ENCODE measurements around the gene SCGB3A1.

The SCGB3A1 gene

DNA sequence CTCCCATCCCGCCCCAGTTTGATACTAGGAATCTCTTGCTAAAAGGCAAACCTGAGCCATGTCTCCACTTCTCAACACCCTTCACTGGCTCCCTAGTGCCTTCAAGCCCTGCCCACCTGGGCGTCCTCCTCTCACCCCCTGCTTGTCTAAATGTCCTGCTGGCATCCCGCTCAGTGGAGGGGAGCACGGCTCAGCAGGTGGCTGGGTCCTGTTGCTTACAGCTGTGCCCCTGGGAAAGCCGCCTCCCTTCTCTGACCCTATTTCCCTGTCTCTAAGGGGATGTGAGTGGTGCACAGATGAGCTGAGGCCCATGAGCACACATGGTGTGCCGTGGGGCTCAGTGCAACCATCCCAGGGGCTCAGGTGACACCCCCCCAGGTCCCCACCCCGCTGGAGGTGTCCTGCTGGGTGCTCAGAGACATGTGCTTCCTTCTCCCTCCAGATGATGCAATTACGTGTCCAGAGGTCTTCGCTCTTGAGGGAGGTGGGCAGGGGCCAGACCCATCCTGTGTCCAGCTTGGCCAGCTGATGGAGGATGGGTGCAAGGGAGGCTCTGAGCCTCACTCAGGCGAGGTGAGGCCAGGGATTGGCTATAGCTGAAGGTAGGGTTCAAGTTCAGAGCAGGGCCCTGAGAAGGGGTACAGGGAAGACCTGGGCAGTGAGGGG, 34.0 kb upstream of the SCGB3A1 start:
- no peak for DNase-seq (ENCODE audit: low read depth)

DNA sequence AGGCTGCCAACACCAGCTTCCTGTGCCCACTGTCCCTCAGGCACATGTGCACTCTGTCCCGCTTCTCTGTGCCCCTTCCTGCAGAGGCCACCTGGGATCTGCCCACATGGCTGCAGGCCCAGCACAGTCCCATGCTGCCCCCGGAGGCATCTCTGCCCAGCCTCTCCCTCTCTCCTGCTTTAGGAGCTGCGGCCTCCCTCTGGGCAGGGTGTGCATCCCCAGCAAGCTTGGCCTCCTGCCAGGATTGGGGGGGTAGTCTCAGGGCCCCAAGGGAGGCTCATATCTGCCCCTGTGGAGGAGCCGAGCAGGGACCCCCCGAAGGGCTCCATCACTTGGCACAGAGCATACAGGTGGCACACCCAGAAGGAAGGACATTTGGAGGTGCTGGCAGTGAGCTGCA, 33.3 kb upstream of the SCGB3A1 start:
- no peak for DNase-seq (ENCODE audit: low read depth)

DNA sequence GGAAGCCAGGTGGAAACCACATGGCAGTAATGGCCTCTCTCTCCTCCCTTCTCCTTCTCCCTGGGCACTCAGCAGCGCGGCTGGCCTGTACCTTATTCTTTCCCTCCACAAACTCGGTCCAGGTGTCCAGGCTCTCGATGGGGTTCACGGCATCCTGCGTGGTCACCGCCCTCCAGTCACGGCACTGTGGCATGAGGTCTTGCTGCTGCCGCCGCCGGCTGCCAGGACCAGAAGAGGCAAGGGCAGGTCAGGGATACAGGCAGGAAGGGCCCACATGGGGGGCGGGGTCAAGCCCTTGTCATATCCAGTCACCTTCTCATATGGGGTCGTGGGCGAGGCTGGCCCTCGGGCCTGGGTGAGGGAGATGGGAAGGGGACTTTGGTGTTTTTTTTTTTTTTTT, 32.5 kb upstream of the SCGB3A1 start:
- DNase-seq (ENCODE audit: low read depth): no peak

DNA sequence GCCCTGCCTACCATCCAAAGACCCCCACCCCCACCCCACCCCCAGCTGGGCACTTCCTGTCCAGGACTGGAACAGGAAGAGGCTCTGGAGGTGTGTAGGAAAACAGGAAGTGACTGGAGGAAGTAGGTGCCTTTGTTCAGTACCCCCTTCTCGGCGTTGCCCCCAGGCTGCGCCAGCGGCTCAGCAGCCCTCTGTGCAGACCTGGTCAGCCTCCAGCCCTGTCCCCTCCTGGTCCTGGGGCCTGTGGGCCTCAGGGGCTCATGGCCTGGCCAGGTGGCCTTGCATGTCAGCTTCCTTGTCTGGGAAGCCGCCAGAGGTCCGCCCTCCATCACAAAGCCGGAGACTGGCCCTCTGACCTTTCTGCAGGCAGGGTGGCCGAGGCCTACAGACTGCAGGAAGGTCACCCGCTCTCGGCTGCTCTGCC, 32.1 kb upstream of the SCGB3A1 start:
- DNase-seq (ENCODE audit: low read depth): no peak

DNA sequence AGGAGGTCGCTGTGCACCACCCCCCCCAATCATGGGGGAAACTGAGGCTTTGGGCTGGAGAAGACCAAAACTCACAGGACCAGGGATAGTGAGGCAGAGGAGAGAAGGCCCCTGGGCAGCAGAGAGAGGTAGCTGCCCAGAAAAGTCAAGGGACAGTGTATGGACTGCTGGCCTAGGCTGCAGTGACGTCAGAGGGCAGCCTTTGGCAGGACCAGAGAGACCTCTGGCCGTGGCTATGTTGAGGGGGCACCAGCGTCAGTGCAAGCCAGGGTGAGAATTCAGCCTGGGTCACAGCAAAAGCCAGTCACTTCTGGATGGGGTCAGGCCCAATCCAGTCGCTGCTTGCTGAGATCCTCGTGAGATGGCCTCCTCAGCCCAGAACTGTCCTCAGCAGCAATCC, 31.6 kb upstream of the SCGB3A1 start:
- DNase-seq (ENCODE audit: low read depth): no peak

DNA sequence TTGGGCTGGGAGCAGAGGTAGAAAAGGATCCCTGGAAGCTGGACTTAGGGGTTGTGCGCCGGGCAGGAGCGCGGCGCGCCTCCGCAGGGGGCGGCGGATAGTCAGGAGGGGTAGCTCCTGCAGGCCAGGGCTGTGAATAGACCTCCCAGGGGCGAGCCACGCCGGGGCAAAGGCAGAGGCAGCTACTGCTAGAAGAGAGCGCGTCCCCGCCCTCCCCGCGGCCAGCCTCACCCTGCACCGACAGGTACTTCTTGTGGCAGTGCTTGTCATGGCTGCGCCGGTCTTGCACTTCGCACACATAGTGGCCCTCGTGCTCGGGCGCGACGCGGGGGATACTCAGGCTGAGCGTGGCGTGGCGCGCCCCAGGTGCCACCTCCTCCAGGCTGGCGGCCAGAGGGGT, 30.0 kb upstream of the SCGB3A1 start:
- no peak for DNase-seq (ENCODE audit: low read depth)

DNA sequence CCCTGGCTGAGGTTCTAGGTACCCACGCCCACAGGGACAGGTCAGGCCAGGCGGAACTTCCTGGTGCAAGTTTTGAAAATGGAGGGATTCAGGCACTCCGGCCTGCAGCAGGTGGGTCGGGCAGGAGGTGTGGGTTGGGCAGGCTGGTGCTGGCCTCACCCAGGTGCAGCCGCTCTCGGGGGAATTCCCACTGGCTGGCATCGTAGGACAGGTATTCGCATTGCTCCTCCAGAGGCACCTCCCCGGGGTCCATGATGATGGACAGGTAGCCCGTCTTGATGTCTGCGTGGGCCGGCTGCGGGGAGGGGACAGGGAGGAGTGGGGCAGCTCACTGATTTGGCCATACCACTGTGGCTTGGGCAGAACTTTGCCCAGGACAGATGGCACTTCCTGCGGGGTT, 28.7 kb upstream of the SCGB3A1 start:
- DNase-seq (ENCODE audit: low read depth): no peak

DNA sequence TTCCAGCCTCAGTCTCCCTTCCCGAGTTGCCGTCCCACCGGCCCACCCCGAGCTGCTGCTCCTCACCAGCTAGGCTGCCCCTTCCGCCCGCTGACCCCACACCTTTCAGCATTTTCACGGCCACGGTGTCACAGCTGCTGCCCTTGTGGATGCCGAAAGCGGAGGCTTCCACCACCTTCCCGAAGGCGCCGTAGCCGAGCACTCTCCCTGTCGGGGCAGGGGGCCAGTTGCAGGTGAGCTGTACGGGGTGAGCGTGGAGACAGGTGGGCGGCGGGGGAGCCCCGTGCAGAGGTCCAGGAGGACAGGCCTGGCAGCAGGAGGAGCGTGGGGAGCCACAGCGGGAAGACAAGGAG, 28.2 kb upstream of the SCGB3A1 start:
- no peak for DNase-seq (ENCODE audit: low read depth)

DNA sequence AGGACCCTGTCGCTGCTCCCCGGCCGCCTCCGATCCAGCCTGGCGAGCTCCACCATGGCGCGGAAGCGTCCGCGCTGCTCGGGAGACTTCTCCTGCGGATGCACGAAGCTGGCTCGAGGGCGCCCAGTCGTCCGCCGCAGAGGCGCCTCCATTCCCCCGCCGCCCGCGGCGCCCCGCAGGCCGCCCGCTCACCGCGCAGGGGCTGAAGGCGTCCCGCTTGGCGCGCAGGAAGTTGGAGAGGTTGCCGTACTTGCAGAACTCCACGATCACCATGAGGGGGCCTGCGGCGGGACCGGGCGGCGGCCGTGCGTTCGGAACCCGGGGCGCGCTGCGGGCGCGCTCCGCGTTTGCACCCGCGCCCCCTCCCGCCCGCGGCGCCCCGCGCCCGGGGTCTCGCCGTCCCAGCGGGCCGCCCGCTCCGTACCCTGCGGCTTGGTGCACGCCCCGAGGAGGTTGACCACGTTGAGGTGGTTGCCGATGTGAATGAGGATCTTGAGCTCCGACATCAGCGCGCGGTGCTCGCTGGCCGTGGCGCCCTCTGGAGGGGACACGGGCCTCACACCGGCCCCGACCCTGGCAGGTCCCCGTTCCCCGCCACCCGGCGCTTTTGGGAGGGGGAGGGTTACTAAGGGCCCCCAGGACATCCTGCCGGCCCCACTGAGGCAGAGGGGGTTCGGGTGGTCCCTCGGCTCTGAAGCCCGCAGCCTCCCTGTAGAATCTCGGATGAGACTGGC, 27.7 kb upstream of the SCGB3A1 start:
- no peak for DNase-seq (ENCODE audit: low read depth)

DNA sequence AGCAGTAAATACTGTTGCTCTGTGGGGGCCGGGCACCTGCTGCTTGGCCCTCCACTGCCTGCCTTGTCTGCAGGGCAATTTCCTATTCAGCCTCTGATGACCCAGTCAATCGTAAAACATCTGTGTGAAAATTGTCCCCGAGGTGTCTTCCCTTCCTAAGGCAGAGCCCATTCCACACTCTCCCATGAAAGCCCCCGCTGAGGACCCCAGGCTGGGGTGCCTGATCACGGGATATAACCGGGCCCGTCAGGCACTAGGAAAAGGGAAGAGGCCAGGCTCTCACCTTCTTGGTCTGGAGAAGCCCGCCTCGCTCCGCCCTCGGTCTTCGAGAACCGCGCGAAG, 27.2 kb upstream of the SCGB3A1 start:
- no peak for DNase-seq (ENCODE audit: low read depth)

DNA sequence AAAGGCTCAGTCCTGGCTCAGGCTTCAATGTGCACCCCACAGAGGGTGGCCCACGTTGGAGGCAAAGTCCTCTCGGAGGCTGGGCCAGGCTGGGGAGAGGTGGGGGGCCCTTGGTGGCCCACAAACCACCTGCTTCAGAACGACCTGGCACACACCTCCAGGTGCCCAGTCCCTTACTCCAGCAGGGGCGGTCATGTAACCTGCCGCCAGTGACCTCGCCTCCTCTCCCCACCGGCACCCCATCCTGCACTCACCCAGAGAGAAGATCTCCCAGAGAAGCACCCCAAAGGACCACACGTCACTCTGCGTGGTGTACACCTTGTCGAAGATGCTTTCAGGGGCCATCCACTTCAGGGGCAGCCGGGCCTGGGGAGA, 22.5 kb upstream of the SCGB3A1 start:
- no peak for DNase-seq (ENCODE audit: low read depth)

DNA sequence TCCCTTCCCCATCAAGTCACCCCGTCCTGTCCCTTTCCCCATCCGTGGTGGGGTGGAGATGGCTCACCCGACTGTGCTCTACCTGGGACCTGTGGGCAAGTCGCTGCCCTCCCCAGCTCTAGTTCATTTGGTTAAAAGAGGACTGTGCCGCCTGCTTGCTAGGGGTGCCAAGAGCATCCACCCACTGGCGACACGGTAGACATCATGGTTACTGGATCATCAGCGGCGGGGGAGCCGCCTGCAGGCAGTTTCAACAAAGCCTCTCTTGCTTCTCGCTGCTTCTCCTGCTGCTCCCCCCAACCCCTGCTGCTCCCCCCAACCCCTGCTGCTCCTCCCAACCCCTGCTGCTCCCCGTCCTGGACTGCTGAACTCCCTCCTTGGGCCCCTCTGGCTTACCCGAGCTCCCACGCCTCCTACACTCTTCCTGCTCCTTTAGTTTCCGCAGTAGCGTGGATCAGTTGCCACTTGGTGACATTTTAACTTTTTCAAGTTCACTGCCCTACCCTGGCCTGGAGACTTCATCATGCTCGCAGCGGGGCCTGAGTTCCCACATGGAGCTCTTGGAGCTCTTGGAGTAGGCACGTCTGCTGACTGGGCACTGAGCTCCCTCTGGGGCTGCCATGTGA, 22.0 kb upstream of the SCGB3A1 start:
- no peak for DNase-seq (ENCODE audit: low read depth)

DNA sequence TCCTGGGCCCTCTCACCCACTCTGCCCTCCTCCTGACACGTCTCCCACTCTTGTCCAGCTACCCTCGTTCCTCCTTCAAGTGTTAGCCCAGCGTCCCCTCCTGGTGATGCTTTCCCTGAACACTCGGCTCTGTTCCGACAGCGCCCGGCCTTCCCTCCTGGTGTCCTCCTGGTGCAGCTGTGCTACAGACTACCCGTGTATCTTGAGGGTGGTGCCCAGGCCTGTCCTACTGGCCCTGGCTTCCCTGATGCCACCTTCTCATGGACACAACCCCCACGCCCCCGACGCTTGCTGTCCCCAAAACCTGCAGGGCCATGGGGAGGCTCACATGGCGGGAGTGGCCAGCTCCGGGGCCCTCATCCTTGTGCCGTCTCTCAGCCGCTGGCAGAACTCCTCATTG, 21.4 kb upstream of the SCGB3A1 start:
- no peak for DNase-seq (ENCODE audit: low read depth)

DNA sequence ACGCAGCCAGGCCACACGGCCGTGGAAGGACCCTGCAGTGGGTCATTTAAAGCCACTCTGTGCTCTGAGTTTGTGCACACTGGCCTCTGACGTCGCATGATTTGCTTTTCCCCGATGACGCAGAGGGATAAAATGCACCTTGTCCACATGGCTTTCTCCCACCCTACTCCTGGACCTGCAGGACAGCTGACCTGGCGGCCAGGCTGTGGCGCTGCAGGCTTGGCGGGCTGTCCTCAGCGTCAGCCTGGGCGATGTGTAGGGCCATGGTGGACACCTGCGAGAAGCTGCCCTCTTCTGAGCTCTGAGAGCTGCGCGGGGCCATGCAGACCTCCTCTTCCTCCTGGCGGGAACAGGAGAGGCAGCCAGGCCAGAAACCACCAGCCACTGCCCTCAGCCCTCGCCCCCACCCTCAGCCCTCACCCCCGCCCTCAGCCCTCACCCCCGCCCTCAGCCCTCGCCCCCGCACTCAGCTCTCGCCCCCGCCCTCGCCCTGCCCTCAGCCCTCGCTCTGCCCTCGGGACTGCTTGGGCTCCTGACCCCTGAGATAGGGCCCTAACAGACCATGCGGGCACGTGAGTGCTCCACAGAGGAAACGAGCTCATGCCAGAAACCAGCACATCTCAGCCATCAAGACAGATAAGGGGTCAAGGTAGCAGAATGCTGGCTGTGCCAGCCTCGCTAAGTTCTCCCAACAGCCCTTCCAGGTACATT, 20.0 kb upstream of the SCGB3A1 start:
- no peak for DNase-seq (ENCODE audit: low read depth)

DNA sequence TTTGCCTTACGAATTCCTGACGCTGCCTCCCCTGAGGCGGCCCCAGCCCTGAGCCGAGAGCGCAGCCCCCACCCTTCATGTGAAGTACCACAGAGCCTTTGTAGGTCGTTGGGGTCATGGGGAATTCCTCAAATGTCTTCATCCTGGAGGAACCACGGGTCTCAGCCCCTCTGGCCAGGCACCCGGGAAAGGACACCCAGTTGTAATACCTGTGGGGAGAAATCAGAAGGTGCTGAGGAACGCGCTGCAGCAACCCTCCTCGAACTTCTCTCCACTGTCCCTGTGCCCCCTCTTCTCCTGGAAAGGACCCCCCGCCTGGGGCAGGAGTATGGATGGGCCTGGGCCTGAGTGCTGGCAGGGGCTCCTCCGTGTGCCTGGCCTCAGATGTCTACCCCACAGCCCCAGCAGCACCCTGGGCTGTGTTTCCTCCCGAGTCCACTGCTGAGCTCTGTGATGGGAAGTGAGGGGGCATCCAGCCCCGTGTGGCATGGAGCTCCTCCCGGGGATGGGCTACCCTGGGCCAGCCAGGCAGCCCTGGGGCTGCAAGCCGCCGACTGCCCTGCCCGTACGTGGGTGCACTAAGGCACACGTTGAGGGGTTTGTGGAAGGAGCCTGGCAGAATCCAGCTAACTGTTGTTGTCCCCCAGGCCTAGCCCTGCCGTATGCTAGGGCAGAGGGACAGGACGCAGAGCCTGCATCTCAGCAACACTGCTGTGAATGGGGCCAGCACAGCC, 18.7 kb upstream of the SCGB3A1 start:
- no peak for DNase-seq (ENCODE audit: low read depth)

DNA sequence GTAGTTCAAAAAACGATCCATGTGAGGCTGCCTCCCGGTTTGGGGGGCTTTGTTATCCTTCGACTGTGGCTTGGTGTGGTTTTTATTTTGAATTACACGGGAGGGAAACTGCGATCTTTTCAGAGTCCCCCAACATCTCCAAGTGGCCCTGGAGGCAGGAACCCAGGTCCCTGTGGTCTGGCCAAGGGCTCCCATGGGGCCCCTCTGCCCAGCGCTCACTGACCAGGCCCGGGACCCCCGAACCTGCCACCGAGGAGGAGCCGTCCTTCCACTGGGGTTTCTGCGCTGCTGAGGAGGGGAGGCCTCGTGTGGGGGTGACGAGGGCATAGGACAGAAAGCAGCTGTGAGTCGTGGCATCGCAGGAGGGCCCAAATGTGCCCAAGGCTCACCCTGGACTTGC, 18.1 kb upstream of the SCGB3A1 start:
- DNase-seq (ENCODE audit: low read depth): no peak

DNA sequence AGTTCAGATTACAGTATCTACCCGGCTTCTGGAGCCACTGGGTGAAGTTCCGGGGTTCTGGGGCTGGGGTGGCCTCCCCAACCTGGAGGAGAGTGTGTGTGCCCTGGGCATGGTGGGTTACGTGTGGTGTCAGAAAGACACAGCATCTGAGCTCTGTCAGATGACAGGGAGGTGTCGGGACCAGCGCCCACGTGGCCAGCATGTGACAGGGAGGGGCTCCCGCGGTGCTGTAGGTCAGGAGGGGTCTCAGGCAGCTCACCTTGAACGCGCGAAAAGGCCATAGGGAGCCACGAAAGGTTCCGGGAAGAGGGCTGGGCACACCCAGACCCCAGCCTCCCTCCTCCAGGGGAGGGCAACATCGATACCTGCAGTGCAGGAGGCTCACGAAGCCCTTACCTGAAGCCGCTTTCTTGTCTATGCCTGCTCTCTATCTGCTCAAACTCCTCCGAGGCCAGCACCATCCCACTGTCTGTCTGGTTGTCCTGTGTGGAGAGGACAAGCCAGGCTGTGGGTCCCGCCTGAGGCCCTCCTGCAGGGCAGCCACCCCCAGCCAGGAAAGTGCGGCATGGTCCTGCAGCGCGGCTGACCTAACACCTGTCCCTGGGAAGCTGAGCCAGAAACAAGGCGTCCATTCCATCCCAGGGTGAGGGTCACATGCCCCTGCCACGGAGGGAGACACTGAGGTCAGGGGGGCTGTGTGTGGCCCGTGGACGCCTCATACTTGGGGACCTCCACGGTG, 17.4 kb upstream of the SCGB3A1 start:
- DNase-seq (ENCODE audit: low read depth): no peak

DNA sequence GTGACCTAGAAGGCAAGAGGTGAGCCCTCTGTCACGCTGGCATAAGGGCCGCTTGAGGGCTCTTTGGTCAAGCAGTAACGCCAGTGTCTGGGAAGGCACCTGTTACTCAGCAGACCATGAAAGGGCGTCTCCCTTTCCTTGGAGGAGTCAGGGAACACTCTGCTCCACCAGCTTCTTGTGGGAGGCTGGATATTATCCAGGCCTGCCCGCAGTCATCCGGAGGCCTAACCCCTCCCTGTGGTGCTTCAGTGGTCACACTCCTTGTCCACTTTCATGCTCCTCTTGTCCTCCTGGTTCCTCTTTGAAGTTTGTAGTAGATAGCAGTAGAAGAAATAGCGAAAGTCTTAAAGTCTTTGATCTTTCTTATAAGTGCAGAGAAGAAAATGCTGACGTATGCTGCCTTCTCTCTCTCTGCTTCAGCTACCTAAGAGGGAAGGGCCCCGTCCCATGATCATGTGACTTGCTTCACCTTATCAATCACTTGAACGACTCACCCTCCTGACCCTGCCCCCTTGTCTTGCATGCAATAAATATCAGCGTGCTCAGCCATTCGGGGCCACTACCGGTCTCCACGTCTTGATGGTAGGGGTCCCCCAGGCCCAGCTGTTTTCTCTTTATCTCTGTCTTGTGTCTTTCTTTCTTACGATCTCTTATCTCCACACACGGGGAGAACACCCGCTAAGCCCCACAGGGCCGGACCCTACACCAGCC, 16.7 kb upstream of the SCGB3A1 start:
- no peak for DNase-seq (ENCODE audit: low read depth)

DNA sequence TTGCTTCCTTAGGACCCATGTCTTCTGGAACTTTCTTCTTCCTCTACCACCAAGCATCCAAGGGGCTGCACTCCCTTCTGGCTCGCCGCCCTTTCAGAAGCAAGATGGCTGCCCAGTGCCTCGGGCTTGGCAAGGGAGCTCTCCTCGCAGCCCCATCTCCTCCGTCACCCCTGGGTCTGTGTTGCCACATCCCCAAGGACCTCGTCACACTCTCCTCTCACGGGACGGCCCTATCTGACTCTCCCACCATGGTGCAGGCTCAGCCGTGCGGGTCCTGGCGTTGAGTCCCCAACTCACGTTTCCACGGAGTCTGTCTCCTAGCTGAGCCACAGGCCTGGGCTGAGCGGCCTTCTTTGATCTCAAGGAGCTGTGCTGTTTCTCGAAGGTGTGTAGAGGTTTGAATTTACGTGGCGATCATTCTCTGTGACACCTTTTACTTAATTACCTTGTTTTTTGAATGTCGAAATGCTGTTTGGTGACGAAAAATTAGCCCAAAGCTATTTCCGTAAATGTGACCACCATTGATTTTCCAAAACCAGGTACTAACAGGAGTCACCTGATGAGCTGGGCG, 15.0 kb upstream of the SCGB3A1 start:
- no peak for DNase-seq (ENCODE audit: low read depth)

DNA sequence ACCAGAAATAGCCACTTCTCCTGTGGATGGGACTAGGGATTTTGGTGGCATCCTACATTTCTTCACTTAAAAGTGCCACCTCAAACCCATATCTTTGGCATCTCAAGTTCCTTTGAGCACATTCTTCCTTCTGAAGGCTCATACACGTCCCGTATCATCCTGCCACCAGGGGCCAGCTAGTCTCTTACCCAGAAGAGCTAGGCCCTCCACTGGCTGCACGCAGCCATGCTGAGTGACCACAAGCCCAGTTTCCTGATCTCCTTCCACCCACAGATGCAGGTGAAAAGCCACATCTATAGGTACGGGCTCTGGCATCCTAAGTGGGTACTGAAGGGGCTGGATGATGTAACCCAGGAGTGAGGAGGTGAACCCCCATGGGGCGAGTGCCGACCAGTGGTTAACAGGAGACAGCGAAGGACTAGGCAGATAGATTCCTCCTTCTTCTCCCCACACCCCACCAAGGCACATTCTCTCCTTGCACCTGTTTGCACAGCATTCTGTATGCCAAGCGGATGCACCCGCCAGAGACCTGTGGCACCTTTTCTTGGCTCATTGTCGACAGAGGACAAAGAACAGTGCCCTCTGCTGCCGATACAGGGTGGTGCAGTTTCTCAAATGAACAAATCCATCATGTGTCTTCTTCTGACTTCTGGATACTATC, 14.4 kb upstream of the SCGB3A1 start:
- no peak for DNase-seq (ENCODE audit: low read depth)
